HEK293 (cell line): ENCODE results near the gene USP22.
A peak's percentile ranks its signal among the peaks of the same experiment; 100 is the strongest.

Experiments used
- CTCF ChIA-PET: fragments of 350-600 bp; formaldehyde crosslinking; extraction: SDS; loops from one replicate; lab custom pipeline; 2021; ENCODE audit warnings: antibody characterized with exemption; lab: Yijun Ruan, JAX
- POLR2A ChIA-PET: fragments of 300-600 bp; formaldehyde crosslinking; extraction: SDS; loops from one replicate; lab custom pipeline; 2020; ENCODE audit warnings: antibody characterized with exemption, inconsistent platforms; lab: Yijun Ruan, JAX
- H3K27ac ChIP-seq: fragments of 200-500 bp; sonication (Bioruptor generic); 2 replicates; pipeline ENCODE4 v1.5.1; 2014; ENCODE audit warnings: low read depth, low read length, control low read depth, inconsistent platforms; ENCODE audit errors: extremely low read depth
- H3K36me3 ChIP-seq, 2 experiments: fragments of 200-500 bp in 1 of 2; sonication (Bioruptor generic) in 1 of 2; 1 replicate in 1 of 2; 2 replicates in 1 of 2; pipeline ENCODE4 v1.5.1; 2014 to 2017; ENCODE audit warnings: inconsistent platforms in 2 of 2, low read length in 2 of 2; ENCODE audit not compliant: control insufficient read depth in 2 of 2, insufficient read depth in 1 of 2
- H3K4me1 ChIP-seq: fragments of 200-500 bp; sonication (Bioruptor generic); 2 replicates; pipeline ENCODE4 v1.5.1; 2014; ENCODE audit warnings: mild to moderate bottlenecking, low read length, inconsistent platforms; ENCODE audit not compliant: control insufficient read depth, insufficient read depth
- H3K4me3 ChIP-seq: 2 replicates; pipeline ENCODE4 v1.5.1; 2011; ENCODE audit warnings: low read depth, mild to moderate bottlenecking, control low read depth, low read length, moderate library complexity
- H3K9me3 ChIP-seq: fragments of 200-500 bp; sonication (Bioruptor generic); 2 replicates; pipeline ENCODE4 v1.5.1; 2014; ENCODE audit warnings: low read depth, low read length, inconsistent platforms; ENCODE audit not compliant: control insufficient read depth, insufficient read depth
- GFI1B ChIP-seq: fragments of 450-650 bp; formaldehyde crosslinking; IDR thresholded peaks from 2 replicates; pipeline ENCODE4 v1.5.1; 2016; ENCODE audit warnings: missing biosample characterization, missing genetic modification characterization
- GLIS1 ChIP-seq: fragments of 450-650 bp; formaldehyde crosslinking; IDR thresholded peaks from 2 replicates; pipeline ENCODE4 v1.5.1; 2016; ENCODE audit warnings: missing biosample characterization, missing genetic modification characterization
- KLF16 ChIP-seq: fragments of 450-650 bp; formaldehyde crosslinking; IDR thresholded peaks from 2 replicates; pipeline ENCODE4 v1.5.1; 2017; ENCODE audit warnings: missing biosample characterization, missing genetic modification characterization
- SCRT2 ChIP-seq: fragments of 450-650 bp; formaldehyde crosslinking; IDR thresholded peaks from 2 replicates; pipeline ENCODE4 v1.5.1; 2016; ENCODE audit warnings: missing biosample characterization, missing genetic modification characterization
- ZFP3 ChIP-seq: fragments of 450-650 bp; formaldehyde crosslinking; IDR thresholded peaks from 2 replicates; pipeline ENCODE4 v1.5.1; 2016; ENCODE audit warnings: low read depth, missing biosample characterization, missing genetic modification characterization
- ZFP41 ChIP-seq: fragments of 450-650 bp; formaldehyde crosslinking; IDR thresholded peaks from 2 replicates; pipeline ENCODE4 v1.5.1; 2016; ENCODE audit warnings: missing biosample characterization, missing genetic modification characterization, borderline replicate concordance
- ZNF132 ChIP-seq: fragments of 450-650 bp; formaldehyde crosslinking; IDR thresholded peaks from 2 replicates; pipeline ENCODE4 v1.5.1; 2017; ENCODE audit warnings: missing biosample characterization, missing genetic modification characterization, borderline replicate concordance
- ZNF169 ChIP-seq: fragments of 450-650 bp; formaldehyde crosslinking; IDR thresholded peaks from 2 replicates; pipeline ENCODE4 v1.5.1; 2016; ENCODE audit warnings: missing biosample characterization, missing genetic modification characterization
- ZNF311 ChIP-seq: fragments of 450-650 bp; formaldehyde crosslinking; IDR thresholded peaks from 2 replicates; pipeline ENCODE4 v1.5.1; 2017; ENCODE audit warnings: missing biosample characterization, missing genetic modification characterization, borderline replicate concordance
- ZNF510 ChIP-seq: fragments of 450-650 bp; formaldehyde crosslinking; IDR thresholded peaks from 2 replicates; pipeline ENCODE4 v1.5.1; 2018; ENCODE audit warnings: mild to moderate bottlenecking, missing genetic modification characterization, missing biosample characterization; ENCODE audit not compliant: insufficient replicate concordance
- ZNF555 ChIP-seq: fragments of 450-650 bp; formaldehyde crosslinking; conservative IDR thresholded peaks from 2 replicates; pipeline ENCODE4 v1.5.1; 2017; ENCODE audit warnings: missing biosample characterization, mild to moderate bottlenecking, missing genetic modification characterization, inconsistent platforms
- ZNF571 ChIP-seq: fragments of 450-650 bp; formaldehyde crosslinking; IDR thresholded peaks from 2 replicates; pipeline ENCODE4 v1.5.0; 2017; ENCODE audit warnings: missing biosample characterization, missing genetic modification characterization
- ZNF600 ChIP-seq: fragments of 450-650 bp; formaldehyde crosslinking; IDR thresholded peaks from 2 replicates; pipeline ENCODE4 v1.5.1; 2016; ENCODE audit warnings: missing biosample characterization, missing genetic modification characterization
- ZNF624 ChIP-seq: fragments of 450-650 bp; formaldehyde crosslinking; IDR thresholded peaks from 2 replicates; pipeline ENCODE4 v1.5.1; 2017; ENCODE audit warnings: missing biosample characterization, missing genetic modification characterization
- ZNF629 ChIP-seq: fragments of 450-650 bp; formaldehyde crosslinking; IDR thresholded peaks from 2 replicates; pipeline ENCODE4 v1.5.1; 2017; ENCODE audit warnings: missing biosample characterization, missing genetic modification characterization
- ZNF664 ChIP-seq: fragments of 450-650 bp; formaldehyde crosslinking; IDR thresholded peaks from 2 replicates; pipeline ENCODE4 v1.5.1; 2016; ENCODE audit warnings: missing biosample characterization, missing genetic modification characterization
- ZNF670 ChIP-seq: fragments of 450-650 bp; formaldehyde crosslinking; IDR thresholded peaks from 2 replicates; pipeline ENCODE4 v1.5.1; 2016; ENCODE audit warnings: missing biosample characterization, missing genetic modification characterization, low read depth
- ZNF776 ChIP-seq: fragments of 450-650 bp; formaldehyde crosslinking; IDR thresholded peaks from 2 replicates; pipeline ENCODE4 v1.5.0; 2017; ENCODE audit warnings: missing biosample characterization, missing genetic modification characterization, borderline replicate concordance
- TF ChIP-seq, protein P1 (sequence below): fragments of 450-650 bp; formaldehyde crosslinking; IDR thresholded peaks from 2 replicates; pipeline ENCODE4 v1.5.1; 2017; ENCODE audit warnings: missing biosample characterization, missing genetic modification characterization
- TF ChIP-seq, protein P2 (sequence below): fragments of 450-650 bp; formaldehyde crosslinking; optimal IDR thresholded peaks from 2 replicates; pipeline ENCODE3; 2016; ENCODE audit warnings: missing biosample characterization, mild to moderate bottlenecking, missing genetic modification characterization
- TF ChIP-seq, protein P3 (sequence below): fragments of 450-650 bp; formaldehyde crosslinking; IDR thresholded peaks from 2 replicates; pipeline ENCODE4 v1.5.1; 2016; ENCODE audit warnings: missing biosample characterization, missing genetic modification characterization

USP22 gene

GRCh38 chr17:21034340-21035235 is 8.2 kb downstream of the USP22 start:
- ChIA-PET CTCF (interaction anchor here (0.6 to 1.7 kb wide), 4 partner anchors 9 to 233 kb away, joined by 3 to 7 read pairs (median 5); partner anchors contain the start of gene USP22), POLR2A (interaction anchor here (3.0 kb wide), 1 partner anchor 9 kb away, joined by 16 read pairs; the partner anchor contains the start of gene USP22)
- peaks cover 65% of the 10 kb centered on the region for H3K4me1 ChIP-seq
- H3K27ac ChIP-seq, result no peak overlapping the region; the same call in 1 of the 2 replicates
- no peak overlapping the region for H3K4me3 ChIP-seq
- no peaks in the 10 kb centered on the region for H3K9me3 ChIP-seq
- H3K36me3 ChIP-seq, result peaks cover 29 to 61% of the 10 kb centered on the region in 2 experiments
- peak; percentile 51 for TF ChIP-seq ZNF510 (tag by site-specific recombination)
- no peak for TF ChIP-seq ZFP41 (tag by site-specific recombination)

- peaks cover 19 to 63% of the 10 kb centered on the region in 2 experiments for H3K36me3 ChIP-seq
- POLR2A ChIA-PET, result interaction anchor here (0.6 to 3.0 kb wide), 2 partner anchors 10 to 98 kb away, joined by 5 to 16 read pairs; partner anchors contain the start of gene USP22
- CTCF ChIA-PET, result interaction anchor here (0.9 to 1.7 kb wide), 4 partner anchors 9 to 232 kb away, joined by 3 to 6 read pairs (median 6); partner anchors contain the start of gene USP22
- H3K9me3 ChIP-seq, result no peaks in the 10 kb centered on the region
- peaks cover 67% of the 10 kb centered on the region for H3K4me1 ChIP-seq
- no peak for TF ChIP-seq ZNF670 (tag by site-specific recombination)
- TF ChIP-seq, protein P1, sequence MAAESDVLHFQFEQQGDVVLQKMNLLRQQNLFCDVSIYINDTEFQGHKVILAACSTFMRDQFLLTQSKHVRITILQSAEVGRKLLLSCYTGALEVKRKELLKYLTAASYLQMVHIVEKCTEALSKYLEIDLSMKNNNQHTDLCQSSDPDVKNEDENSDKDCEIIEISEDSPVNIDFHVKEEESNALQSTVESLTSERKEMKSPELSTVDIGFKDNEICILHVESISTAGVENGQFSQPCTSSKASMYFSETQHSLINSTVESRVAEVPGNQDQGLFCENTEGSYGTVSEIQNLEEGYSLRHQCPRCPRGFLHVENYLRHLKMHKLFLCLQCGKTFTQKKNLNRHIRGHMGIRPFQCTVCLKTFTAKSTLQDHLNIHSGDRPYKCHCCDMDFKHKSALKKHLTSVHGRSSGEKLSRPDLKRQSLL, result no peak
- no peak for TF ChIP-seq ZNF169
- no peak for TF ChIP-seq ZNF311 (tag by site-specific recombination)
- H3K4me3 ChIP-seq, result no peak overlapping the region
- no peak overlapping the region for H3K27ac ChIP-seq
Measured at GRCh38 chr17:21033350-21033749, 9.5 kb downstream of the USP22 start.

- POLR2A ChIA-PET, result interaction anchor here (1.1 to 1.4 kb wide), 2 partner anchors 12 to 13 kb away, joined by 3 read pairs; no protein-coding TSS in a partner anchor
- CTCF ChIA-PET, result interaction anchor here (1.0 to 1.7 kb wide), 5 partner anchors 8 to 87 kb away, joined by 3 to 6 read pairs (median 4); no protein-coding TSS in a partner anchor
- TF ChIP-seq ZNF571 (tag by site-specific recombination), result no peak
- TF ChIP-seq SCRT2 (tag by site-specific recombination), result peak; percentile 80
- no peak for TF ChIP-seq ZNF132
- H3K27ac ChIP-seq, result no peak overlapping the region
- H3K4me3 ChIP-seq, result no peak overlapping the region
- H3K36me3 ChIP-seq, result peaks cover 25 to 63% of the 10 kb centered on the region in 2 experiments
- peaks cover 55% of the 10 kb centered on the region for H3K4me1 ChIP-seq
- no peaks in the 10 kb centered on the region for H3K9me3 ChIP-seq
Measured at GRCh38 chr17:21031756-21032396, 10.9 kb downstream of the USP22 start.

- no peak overlapping the region for H3K27ac ChIP-seq
- H3K4me3 ChIP-seq, result no peak overlapping the region
- peaks cover 40 to 68% of the 10 kb centered on the region in 2 experiments for H3K36me3 ChIP-seq
- CTCF ChIA-PET, result interaction anchor here (1.2 to 1.7 kb wide), 2 partner anchors 9 to 13 kb away, joined by 5 to 6 read pairs; no protein-coding TSS in a partner anchor
- POLR2A ChIA-PET, result no interaction called here
- peaks cover 44% of the 10 kb centered on the region for H3K4me1 ChIP-seq
- H3K9me3 ChIP-seq, result no peaks in the 10 kb centered on the region
- TF ChIP-seq KLF16 (tag by site-specific recombination) (no peak), ZNF629 (no peak), GFI1B (tag by site-specific recombination) (no peak), ZFP3 (tag by site-specific recombination) (no peak), ZNF624 (tag by site-specific recombination) (no peak), ZNF600 (tag by site-specific recombination) (no peak), ZNF664 (no peak), GLIS1 (tag by site-specific recombination) (no peak), ZNF776 (tag by site-specific recombination) (no peak), ZNF555 (tag by site-specific recombination) (no peak)
- TF ChIP-seq, protein P2, sequence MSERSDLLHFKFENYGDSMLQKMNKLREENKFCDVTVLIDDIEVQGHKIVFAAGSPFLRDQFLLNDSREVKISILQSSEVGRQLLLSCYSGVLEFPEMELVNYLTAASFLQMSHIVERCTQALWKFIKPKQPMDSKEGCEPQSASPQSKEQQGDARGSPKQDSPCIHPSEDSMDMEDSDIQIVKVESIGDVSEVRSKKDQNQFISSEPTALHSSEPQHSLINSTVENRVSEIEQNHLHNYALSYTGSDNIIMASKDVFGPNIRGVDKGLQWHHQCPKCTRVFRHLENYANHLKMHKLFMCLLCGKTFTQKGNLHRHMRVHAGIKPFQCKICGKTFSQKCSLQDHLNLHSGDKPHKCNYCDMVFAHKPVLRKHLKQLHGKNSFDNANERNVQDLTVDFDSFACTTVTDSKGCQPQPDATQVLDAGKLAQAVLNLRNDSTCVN (tag by site-specific recombination), result no peak
- TF ChIP-seq, protein P3, sequence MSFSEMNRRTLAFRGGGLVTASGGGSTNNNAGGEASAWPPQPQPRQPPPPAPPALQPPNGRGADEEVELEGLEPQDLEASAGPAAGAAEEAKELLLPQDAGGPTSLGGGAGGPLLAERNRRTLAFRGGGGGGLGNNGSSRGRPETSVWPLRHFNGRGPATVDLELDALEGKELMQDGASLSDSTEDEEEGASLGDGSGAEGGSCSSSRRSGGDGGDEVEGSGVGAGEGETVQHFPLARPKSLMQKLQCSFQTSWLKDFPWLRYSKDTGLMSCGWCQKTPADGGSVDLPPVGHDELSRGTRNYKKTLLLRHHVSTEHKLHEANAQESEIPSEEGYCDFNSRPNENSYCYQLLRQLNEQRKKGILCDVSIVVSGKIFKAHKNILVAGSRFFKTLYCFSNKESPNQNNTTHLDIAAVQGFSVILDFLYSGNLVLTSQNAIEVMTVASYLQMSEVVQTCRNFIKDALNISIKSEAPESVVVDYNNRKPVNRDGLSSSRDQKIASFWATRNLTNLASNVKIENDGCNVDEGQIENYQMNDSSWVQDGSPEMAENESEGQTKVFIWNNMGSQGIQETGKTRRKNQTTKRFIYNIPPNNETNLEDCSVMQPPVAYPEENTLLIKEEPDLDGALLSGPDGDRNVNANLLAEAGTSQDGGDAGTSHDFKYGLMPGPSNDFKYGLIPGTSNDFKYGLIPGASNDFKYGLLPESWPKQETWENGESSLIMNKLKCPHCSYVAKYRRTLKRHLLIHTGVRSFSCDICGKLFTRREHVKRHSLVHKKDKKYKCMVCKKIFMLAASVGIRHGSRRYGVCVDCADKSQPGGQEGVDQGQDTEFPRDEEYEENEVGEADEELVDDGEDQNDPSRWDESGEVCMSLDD (tag by site-specific recombination), result no peak
Measured at GRCh38 chr17:21030375-21030774, 12.4 kb downstream of the USP22 start.
